Left ventricle myocardium inferior (tissue), 1 donor: Measurements from ENCODE around the gene SLC39A7. TPM values are rescaled to one million over a fixed set of nuclear protein-coding genes. Genes with fewer than 3 reads are reported as not detected.

Experiments used
- DNase-seq: peaks from one replicate; pipeline ENCODE4 v3.0.0-alpha.2; 2020
- H3K27ac ChIP-seq: fragments of 200-600 bp; replicated peaks from 2 replicates; pipeline ENCODE4 v1.8.0; 2021
- H3K27me3 ChIP-seq: fragments of 200-600 bp; 2 replicates; pipeline ENCODE4 v1.8.0; 2021; ENCODE audit warnings: low read depth
- H3K36me3 ChIP-seq: fragments of 200-600 bp; 2 replicates; pipeline ENCODE4 v1.8.0; 2021
- H3K4me1 ChIP-seq: fragments of 200-600 bp; 2 replicates; pipeline ENCODE4 v1.8.0; 2021
- H3K4me3 ChIP-seq: fragments of 200-600 bp; 2 replicates; pipeline ENCODE4 v1.8.0; 2021; ENCODE audit warnings: mild to moderate bottlenecking, moderate library complexity
- H3K9me3 ChIP-seq: fragments of 200-600 bp; replicated peaks from 2 replicates; pipeline ENCODE4 v1.8.0; 2021
- intact Hi-C: fragments of 100-400 bp; cut with micrococcal nuclease; formaldehyde crosslinking; loops from one replicate; pipeline ENCODE4 v1.11.0; 2022
- total RNA-seq: library from RNA; stranded (reverse); fragmentation: NEBNext Ultra II Directional; extraction: Animal tissue kit (Norgen Biotek cat#: 25700); gene quantifications from one replicate; pipeline ENCODE4 v1.2.1, GENCODE V29; 2021
- TF ChIP-seq, protein P1 (sequence below): fragments of 200-600 bp; IDR thresholded peaks from 2 replicates; pipeline ENCODE4 v1.8.0; 2021; ENCODE audit warnings: antibody characterized with exemption, mild to moderate bottlenecking, borderline replicate concordance
- donor health status: DM: no; HTN: yes; CAD: no; lungs with severe emphysema.

Gene SLC39A7
- total RNA-seq, 1 donor from 2014 or later = 50.5 TPM

DNA sequence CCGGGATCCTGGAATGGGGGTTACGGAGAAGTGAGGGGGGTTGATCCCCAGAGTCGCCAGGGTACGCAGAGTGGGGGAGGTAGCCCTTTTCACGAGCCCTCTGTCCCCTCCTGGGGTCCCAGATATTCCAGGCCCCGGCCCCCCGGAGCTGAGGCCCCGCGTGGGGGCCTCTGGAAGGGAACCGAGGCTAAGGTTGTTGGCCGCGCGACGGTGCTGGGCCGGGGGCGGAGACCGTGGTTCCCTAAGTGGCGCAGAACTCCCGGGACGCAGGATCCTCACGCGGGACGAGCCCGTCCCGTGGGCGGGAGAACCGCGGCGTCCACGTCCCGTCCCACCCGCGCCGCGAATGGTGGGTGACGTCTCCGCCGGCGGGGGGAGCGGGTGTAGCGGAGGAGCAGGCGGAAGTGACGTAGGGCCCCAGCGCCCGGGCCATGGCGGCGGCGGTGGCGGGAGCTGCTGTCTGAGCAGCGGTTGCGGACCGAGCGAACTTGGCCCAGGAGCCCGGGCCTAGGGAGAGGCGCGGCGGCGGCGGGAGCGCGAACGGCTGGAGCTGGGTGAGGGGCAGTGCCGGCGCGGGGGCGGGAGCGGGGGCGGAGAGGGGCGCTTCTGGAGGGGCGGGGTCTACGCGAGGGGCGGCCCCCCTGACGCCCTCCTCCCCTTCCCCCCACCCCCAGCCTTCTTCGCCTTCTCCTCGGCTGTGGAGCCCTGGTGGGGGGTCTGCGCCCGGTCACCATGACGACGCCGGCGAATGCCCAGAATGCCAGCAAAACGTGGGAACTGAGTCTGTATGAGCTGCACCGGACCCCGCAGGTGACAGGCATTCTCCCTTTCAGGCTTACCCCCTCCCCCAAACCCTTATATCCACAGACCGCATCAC is 7.7 kb downstream of the SLC39A7 start, which contains the start of gene RING1:
TSS of gene RING1 (plus strand) at position 410 of the 877 bp plus-strand sequence. CDS start at position 733, 323 bp downstream.
- H3K27ac ChIP-seq = peak within 1 kb of the TSS; percentile 94
- peaks cover 30% of the 10 kb centered on the region for H3K36me3 ChIP-seq
- H3K9me3 ChIP-seq = no peaks in the 10 kb centered on the region
- peaks cover 58% of the 10 kb centered on the region for H3K4me1 ChIP-seq
- H3K4me3 ChIP-seq = peak within 1 kb of the TSS; percentile 83
- no peaks in the 10 kb centered on the region for H3K27me3 ChIP-seq
- intact Hi-C loops = no loop called here
- DNase-seq = peak; percentile 93
- TF ChIP-seq, protein P1, sequence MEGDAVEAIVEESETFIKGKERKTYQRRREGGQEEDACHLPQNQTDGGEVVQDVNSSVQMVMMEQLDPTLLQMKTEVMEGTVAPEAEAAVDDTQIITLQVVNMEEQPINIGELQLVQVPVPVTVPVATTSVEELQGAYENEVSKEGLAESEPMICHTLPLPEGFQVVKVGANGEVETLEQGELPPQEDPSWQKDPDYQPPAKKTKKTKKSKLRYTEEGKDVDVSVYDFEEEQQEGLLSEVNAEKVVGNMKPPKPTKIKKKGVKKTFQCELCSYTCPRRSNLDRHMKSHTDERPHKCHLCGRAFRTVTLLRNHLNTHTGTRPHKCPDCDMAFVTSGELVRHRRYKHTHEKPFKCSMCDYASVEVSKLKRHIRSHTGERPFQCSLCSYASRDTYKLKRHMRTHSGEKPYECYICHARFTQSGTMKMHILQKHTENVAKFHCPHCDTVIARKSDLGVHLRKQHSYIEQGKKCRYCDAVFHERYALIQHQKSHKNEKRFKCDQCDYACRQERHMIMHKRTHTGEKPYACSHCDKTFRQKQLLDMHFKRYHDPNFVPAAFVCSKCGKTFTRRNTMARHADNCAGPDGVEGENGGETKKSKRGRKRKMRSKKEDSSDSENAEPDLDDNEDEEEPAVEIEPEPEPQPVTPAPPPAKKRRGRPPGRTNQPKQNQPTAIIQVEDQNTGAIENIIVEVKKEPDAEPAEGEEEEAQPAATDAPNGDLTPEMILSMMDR = no peak

DNA sequence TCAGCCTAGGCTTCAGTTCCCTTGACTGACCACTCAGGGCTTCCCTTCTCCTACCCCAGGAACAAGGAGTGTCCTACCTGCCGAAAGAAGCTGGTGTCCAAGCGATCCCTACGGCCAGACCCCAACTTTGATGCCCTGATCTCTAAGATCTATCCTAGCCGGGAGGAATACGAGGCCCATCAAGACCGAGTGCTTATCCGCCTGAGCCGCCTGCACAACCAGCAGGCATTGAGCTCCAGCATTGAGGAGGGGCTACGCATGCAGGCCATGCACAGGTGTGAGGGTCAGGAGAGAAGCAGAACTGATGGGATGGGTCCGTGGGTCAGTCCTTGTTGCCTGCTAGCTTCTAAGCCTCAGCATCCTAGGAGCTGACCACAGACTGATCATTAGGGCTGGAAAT is 9.2 kb downstream of the SLC39A7 start:
- intact Hi-C loops = no loop called here
- H3K4me3 ChIP-seq = no peak overlapping the region
- H3K27ac ChIP-seq = no peak overlapping the region
- peaks cover 23% of the 10 kb centered on the region for H3K36me3 ChIP-seq
- H3K9me3 ChIP-seq = no peaks in the 10 kb centered on the region
- no peaks in the 10 kb centered on the region for H3K27me3 ChIP-seq
- peaks cover 54% of the 10 kb centered on the region for H3K4me1 ChIP-seq
- TF ChIP-seq, protein P1 = no peak
- DNase-seq = no peak

DNA sequence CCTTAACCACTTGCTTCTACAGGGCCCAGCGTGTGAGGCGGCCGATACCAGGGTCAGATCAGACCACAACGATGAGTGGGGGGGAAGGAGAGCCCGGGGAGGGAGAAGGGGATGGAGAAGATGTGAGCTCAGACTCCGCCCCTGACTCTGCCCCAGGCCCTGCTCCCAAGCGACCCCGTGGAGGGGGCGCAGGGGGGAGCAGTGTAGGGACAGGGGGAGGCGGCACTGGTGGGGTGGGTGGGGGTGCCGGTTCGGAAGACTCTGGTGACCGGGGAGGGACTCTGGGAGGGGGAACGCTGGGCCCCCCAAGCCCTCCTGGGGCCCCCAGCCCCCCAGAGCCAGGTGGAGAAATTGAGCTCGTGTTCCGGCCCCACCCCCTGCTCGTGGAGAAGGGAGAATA is 10.5 kb downstream of the SLC39A7 start:
- Histone ChIP-seq H3K36me3 (peaks cover 23% of the 10 kb centered on the region), H3K27ac (no peak overlapping the region), H3K4me3 (no peak overlapping the region), H3K4me1 (peaks cover 47% of the 10 kb centered on the region), H3K27me3 (no peaks in the 10 kb centered on the region), H3K9me3 (no peaks in the 10 kb centered on the region)
- no peak for DNase-seq
- intact Hi-C loops = no loop called here
- TF ChIP-seq, protein P1 = no peak

DNA sequence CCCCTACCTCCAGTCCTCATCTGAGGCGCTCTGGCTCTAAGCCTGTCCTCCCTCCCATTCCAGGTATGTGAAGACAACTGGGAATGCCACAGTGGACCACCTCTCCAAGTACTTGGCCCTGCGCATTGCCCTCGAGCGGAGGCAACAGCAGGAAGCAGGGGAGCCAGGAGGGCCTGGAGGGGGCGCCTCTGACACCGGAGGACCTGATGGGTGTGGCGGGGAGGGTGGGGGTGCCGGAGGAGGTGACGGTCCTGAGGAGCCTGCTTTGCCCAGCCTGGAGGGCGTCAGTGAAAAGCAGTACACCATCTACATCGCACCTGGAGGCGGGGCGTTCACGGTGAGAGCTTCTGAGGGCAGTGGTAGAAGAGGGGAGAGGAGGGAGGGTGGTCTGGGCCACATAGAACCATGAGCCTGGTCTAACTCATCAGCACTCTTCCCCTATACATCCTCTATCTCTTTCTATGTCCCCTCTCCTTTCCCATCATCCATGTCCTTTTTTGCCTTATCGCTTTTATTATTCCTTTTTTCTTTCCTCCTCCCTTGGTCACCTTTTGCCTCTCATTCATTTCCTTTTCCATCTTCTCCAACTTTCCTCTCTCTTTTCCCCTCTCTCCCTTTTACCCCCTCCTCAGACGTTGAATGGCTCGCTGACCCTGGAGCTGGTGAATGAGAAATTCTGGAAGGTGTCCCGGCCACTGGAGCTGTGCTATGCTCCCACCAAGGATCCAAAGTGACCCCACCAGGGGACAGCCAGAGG is 11.2 kb downstream of the SLC39A7 start:
- intact Hi-C loops = no loop called here
- DNase-seq = no peak
- Histone ChIP-seq H3K4me1 (peaks cover 46% of the 10 kb centered on the region), H3K27me3 (no peaks in the 10 kb centered on the region), H3K36me3 (peaks cover 23% of the 10 kb centered on the region), H3K4me3 (no peak overlapping the region), H3K9me3 (no peaks in the 10 kb centered on the region), H3K27ac (no peak overlapping the region)
- TF ChIP-seq, protein P1 = no peak

DNA sequence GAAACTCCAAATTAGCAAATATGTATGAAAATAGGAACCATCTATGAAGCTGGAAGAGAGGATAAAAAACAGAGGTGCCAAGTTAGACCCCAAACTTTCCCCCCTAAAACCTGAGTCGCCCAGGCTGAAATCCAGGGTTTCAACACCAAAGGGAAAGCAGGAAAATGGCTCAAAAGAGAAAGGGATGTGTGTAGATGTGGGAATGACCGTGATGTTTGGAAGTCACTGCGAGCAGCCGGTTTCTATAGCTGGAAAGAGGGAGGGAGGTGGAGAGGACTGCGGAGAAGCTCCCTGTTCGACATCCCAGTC is 12.1 kb downstream of the SLC39A7 start:
- intact Hi-C loops = no loop called here
- no peak for DNase-seq
- TF ChIP-seq, protein P1 = no peak
- no peaks in the 10 kb centered on the region for H3K9me3 ChIP-seq
- no peaks in the 10 kb centered on the region for H3K27me3 ChIP-seq
- peaks cover 36% of the 10 kb centered on the region for H3K4me1 ChIP-seq
- H3K36me3 ChIP-seq = peaks cover 23% of the 10 kb centered on the region
- peak overlapping the region; percentile 68 for H3K27ac ChIP-seq
- H3K4me3 ChIP-seq = peak overlapping the region; percentile 75
